ENCODE measurements around the gene PRKCH. TPM values are rescaled to one million over a fixed set of nuclear protein-coding genes. Genes with fewer than 3 reads are reported as not detected.

The PRKCH gene
- total RNA-seq, 1 experiment from 2014 or later: 58.6 TPM

DNA sequence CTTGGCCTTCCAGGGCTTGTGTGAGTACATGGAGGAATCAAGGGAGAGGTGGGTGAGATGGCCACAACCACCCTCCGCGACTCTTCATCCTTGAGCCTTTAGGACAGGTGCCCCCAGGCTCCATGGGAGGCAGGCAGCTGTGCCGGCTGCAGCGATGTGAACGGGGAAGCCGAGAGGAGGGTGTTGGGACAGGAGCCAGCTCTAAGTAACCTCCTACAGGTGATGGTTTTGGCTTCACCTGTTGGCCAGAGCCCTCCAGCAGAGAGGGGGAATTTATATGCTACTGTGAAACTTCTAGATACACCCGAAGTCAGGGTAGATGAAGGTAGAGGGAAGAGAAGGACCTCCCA, 241.8 kb downstream of the PRKCH start:
- in situ Hi-C loops (cut with HindIII; ENCODE audit: low pct_unique_long_range_greater_than_20kb, low sequenced_read_pairs): no loop called here
- no peak for DNase-seq (ENCODE audit: low read depth, low spot score)

DNA sequence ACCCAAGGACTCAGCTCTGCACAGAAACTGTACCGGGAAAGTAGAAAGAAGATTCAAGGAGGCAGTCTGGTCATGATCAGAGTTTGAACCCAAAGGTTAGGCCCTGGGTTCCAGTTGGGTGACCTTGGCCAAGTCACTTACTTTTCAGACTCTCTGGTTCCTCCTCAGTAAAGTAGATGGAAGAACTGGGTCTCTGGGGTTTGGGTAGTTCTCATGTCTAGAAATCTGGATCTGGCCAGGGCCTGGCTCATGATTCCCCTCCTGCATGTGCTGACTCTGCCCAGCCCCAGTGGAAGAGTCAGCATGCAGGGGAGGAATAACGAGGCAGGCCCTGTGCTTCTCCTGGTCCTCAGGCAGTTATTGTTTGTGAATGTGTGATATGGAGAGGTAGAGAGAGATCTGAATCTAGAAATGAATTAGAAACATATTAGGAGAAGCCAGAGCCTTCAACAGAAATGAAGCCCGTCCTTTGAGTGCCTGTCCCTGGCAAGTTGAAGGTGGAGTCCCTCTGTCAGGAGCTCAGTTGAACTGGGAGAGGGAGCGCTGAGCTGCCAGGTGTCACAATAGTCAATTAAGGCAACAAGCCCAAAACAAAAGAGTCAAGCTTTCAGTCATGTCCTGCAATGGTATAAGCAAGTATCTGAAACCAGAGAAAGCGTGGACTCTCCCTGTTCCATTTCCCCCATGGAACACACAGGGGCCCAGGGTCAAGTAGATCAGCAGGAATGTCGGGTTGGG, 242.7 kb downstream of the PRKCH start:
- no peak for DNase-seq (ENCODE audit: low read depth, low spot score)
- in situ Hi-C loops (cut with HindIII; ENCODE audit: low pct_unique_long_range_greater_than_20kb, low sequenced_read_pairs): no loop called here

DNA sequence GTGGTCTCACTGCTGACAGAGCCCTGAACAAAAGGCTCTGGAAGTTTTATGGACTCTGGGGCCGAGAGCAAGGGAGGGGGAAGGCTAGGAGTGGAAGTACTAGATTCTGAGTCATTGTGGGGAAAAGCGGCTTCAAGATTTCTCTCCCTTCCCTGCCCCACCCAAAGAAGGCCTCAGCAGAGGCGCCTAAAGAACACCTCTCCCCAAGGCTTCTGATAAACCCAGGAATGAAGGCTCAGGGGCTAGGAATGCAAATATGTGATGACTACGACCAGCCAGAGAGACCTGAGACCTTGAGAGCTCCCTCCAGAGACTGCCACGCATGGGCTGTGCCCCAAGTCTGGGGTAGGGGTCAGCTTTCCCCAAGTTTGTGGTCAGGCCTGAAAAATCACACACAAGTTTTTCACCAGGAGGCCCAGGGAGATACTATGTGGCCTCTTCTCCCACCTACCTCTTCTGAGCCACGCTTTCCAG, 243.3 kb downstream of the PRKCH start:
- in situ Hi-C loops (cut with HindIII; ENCODE audit: low pct_unique_long_range_greater_than_20kb, low sequenced_read_pairs): no loop called here
- no peak for DNase-seq (ENCODE audit: low read depth, low spot score)

DNA sequence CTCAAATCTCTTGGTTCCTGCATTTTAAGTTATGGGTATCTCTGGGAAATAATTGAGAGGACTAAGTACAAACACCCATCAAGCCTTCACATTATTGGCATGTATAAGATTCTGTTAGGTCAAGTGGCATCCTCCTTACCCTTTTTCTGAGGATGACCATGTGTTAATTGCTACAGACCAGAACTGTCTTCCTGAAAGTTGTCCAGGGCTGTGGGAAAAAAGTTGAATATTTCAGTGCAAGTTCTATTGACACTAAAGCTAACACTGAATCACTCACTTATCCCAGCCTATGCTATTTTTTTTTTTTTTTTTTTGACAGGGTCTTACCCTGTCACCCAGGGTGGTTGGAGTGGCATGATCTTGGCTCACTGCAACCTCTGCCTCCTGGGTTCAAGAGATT, 243.8 kb downstream of the PRKCH start:
- in situ Hi-C loops (cut with HindIII; ENCODE audit: low pct_unique_long_range_greater_than_20kb, low sequenced_read_pairs): no loop called here

DNA sequence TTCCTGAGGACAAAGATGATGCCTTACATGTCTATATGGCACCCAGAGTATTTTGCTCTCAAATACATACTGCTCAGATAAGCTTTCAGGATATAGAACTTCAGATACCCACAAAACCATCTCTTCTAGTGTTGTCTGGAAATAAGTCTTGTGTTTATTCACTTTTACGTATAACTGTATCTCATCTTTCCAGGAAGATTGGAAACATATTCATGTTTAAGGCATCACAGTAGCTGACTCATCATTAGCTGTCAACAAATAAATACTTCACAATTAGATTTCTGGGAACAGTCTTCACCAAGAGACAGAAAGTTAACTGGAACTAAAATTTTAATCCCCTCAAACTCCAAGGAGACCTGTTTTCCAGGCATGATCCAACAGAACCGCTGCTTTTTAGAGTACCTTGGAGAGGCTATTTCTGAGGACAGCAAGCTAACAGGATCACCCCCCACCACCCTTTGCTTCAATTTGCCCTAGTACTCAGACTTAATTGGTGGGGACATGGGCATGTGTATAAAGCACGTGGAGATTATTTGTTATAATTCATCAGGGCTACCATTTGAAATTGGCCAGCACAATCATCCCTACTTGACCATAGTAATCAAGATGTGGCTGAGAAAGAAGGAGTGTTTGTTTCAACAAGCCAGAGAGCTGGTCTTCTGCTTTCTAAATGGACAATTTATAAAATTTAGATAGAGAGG, 244.6 kb downstream of the PRKCH start:
- DNase-seq (ENCODE audit: low read depth, low spot score): no peak
- in situ Hi-C loops (cut with HindIII; ENCODE audit: low pct_unique_long_range_greater_than_20kb, low sequenced_read_pairs): no loop called here

More for the DNA sequence above, 243.8 kb downstream of the PRKCH start:
- no peak for DNase-seq (ENCODE audit: low read depth, low spot score)

DNA sequence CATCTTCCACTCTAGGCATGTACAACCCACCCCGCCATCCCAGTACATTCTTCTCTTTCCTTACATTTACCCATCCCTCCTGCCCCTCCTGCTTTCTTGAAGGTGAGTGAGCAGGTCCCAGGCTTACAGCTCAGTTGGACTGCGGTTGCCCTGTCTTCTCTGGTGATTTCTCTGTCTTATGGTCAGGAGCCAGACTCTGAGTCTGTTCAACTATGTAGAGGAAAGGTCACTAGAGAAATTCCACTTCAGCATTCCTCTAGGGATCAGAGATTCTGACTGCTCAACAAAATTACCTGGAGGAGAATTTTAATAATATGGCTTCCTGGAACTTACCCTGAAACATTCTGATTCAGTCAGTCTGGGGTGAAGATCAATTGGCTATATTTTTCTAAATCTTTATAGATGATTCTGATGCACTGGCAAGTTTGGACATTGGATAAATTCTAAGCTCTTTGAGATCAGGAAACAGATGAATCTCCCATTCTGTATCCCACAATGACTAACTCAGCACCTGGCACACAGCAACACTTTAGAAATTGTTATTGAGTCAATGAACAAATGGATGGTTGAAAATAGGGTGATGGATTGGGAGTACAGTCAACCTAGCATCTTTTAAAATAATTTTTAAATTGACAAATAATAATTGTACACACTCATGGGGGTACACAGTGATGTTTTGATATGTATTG, 245.3 kb downstream of the PRKCH start:
- in situ Hi-C loops (cut with HindIII; ENCODE audit: low pct_unique_long_range_greater_than_20kb, low sequenced_read_pairs): no loop called here
- DNase-seq (ENCODE audit: low read depth, low spot score): no peak

DNA sequence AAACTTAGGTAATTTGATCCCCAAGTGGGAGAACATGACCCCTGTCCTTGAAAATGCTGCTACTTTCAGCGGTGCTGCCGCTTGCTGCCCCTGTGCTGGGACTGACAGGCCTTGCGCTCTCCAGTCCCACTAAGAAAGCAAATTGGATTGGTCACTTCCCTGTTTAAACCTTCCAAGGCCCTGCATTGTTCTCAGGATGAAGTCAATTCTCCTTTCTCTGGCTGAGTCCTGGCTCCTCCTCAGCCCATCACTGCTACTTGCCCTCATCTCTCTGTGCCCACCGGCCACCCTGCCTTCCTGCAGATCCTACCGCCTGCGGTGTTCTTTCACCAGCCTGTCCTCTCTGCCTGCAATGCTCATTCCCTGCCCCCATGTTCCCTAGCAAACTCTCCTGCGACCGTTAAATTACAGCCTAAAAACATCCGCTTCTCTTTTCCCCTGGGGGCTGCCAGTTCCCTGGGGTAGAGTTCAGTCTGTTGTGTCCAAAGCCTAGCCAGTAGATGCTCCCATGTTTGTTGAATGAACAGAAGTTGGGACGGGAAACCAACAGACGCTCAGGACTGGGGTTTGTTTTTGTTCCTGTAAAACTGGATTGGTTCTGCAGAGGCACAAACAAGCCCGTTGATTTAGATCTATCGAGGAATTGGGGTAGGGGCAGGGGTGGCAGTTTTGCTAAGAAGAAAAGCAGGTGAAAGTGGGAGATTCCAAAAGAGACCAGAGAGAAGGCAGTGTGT, 246.6 kb downstream of the PRKCH start:
- no peak for DNase-seq (ENCODE audit: low read depth, low spot score)
- in situ Hi-C loops (cut with HindIII; ENCODE audit: low pct_unique_long_range_greater_than_20kb, low sequenced_read_pairs): no loop called here

DNA sequence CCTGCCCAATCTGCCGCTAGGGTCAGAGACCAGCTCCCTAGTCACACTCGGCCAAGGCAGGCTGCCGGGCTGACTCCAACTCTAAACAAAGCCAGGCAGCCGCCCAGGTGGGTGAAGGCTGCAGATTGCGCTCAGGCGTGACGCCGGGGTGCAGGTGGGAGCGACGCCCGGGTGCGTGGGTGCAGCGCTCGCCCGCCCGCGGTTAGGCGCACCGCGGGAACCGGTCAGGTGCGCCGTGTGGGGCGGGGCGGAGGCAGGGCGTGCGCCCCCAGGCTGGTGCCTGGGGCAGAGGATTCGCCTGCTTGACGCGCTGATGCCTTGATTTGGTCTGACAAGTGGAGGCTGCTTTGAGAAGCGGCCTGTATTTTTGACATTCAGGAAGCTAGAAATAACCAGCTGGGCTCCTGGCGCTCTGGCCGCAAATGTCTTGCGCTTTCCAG, 247.2 kb downstream of the PRKCH start:
- in situ Hi-C loops (cut with HindIII; ENCODE audit: low pct_unique_long_range_greater_than_20kb, low sequenced_read_pairs): no loop called here
- DNase-seq (ENCODE audit: low read depth, low spot score): no peak

DNA sequence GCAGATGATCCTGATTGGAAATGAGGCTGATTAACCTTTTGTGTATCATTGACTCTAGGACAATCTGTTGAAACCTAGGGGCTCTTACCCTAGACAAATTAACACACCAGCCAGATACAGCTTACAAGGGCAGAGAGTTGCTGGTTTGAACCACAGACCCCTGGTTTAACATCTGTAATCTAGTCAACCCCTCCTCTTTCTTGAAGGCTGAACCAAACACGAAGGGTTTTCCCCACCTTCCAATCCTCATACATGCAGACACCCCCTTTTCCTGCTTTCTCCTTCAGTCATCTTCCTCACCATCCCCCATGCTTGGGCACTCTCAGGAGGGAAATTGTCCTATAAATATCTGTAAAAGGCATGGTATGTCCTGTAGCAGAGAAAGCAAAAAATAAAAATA, 247.9 kb downstream of the PRKCH start:
- in situ Hi-C loops (cut with HindIII; ENCODE audit: low pct_unique_long_range_greater_than_20kb, low sequenced_read_pairs): no loop called here
- no peak for DNase-seq (ENCODE audit: low read depth, low spot score)

DNA sequence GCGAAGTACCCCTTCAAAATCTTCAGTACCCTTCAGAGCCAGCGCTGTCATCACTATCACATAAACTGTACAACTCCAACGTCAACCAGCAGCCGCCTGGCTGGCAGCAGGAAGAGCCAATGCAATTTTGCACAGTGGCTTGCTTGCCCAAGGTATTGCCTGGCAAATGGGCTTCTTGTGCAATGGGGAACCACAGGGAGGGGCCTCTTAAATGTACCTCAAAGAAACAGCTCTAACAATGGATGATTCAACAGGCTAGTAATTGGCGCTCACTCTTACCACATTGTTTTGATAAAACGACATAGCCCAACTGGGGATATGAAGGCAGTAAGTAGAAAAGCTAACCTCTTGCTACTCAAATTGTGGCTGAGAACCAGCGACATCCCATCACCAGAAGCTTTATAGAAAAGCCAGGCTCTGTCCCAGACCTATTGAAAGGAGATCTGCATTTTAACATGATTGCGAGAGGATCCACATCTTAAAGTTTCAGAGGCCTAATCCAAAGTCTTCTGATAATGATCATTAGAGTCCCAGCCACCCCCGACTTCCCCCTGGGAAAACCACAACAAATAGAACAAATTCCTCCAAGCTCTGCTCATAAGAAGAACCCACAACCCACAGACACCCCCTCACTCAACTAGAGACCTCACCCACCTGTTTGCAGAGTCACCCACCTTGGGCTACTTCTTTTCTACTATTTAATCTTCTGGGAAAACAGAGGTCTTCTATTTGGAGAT, 248.6 kb downstream of the PRKCH start:
- no peak for DNase-seq (ENCODE audit: low read depth, low spot score)
- in situ Hi-C loops (cut with HindIII; ENCODE audit: low pct_unique_long_range_greater_than_20kb, low sequenced_read_pairs): no loop called here

DNA sequence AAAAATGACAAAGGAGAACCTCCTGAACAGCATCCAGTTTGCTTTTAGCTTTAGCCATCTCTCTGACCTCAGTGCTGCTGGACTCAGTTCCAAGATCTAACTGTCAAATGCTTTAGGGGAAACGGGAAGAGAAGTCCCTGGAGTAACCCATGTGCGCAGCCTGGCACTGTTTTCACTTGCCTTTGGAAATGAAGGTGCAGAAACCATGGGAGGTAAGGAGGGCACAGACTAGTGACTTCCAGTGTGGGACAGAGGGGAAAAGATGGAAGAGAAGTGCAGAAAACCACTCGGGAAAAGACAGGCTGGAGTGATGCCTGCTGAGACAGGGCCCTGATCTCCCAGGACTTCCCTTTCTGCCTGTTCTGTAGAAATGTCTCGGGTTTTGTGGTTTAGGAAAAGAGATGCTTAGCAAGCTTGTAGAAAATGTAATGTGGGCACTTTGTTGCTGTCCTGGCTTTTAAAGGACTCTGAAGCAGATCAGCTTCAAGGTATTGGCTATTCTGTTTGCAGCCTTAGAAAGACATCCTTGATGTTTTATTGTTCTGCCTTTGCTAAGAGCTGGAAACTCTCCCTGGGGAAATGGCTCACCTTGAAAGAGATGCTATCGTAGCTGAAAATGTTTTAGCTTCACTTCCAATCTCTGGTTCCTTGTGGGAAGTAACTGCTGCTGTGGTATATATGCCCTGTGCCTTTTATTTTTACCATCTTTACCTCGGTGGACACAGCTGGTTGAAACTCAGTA, 249.3 kb downstream of the PRKCH start:
- no peak for DNase-seq (ENCODE audit: low read depth, low spot score)
- in situ Hi-C loops (cut with HindIII; ENCODE audit: low pct_unique_long_range_greater_than_20kb, low sequenced_read_pairs): no loop called here

DNA sequence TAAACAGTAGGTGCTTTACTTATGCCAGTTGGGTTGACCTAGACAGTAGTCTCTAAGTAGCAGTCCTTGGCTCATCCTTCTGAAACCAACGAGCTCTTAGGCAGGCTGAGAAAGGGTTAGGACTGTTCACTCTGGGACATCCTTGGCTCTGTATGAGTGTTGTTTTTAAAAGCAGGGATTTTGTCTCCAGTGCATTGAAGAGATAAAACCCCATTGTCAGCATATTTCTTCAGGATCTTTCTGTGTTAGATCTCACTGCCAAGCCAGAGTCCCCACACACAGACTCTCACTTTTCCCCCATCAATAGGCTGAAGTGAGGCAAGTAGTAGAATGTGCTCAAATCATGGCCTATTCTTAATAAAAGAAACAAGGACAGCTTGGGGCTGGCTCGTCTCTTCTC, 250.5 kb downstream of the PRKCH start:
- in situ Hi-C loops (cut with HindIII; ENCODE audit: low pct_unique_long_range_greater_than_20kb, low sequenced_read_pairs): no loop called here
- DNase-seq (ENCODE audit: low read depth, low spot score): no peak

DNA sequence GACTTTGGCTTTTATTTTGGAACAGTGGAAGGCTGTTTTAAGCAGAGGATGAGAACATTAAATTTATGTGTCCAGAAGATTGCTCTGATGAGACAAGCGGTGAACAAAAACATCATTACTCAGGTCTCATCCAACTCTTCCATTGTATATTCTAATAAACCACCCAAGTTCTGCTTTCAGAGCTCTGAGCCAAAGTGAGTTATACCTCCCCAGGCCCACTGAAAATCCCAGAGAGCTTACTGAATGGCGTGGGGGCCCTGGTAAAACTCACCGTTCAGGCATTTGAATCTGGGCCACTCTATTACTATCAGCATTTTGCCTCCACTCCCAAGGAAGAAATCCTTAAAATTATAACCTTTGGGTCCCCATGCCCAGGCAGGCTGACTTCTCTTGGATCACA, 251.9 kb downstream of the PRKCH start:
- in situ Hi-C loops (cut with HindIII; ENCODE audit: low pct_unique_long_range_greater_than_20kb, low sequenced_read_pairs): no loop called here
- DNase-seq (ENCODE audit: low read depth, low spot score): no peak

DNA sequence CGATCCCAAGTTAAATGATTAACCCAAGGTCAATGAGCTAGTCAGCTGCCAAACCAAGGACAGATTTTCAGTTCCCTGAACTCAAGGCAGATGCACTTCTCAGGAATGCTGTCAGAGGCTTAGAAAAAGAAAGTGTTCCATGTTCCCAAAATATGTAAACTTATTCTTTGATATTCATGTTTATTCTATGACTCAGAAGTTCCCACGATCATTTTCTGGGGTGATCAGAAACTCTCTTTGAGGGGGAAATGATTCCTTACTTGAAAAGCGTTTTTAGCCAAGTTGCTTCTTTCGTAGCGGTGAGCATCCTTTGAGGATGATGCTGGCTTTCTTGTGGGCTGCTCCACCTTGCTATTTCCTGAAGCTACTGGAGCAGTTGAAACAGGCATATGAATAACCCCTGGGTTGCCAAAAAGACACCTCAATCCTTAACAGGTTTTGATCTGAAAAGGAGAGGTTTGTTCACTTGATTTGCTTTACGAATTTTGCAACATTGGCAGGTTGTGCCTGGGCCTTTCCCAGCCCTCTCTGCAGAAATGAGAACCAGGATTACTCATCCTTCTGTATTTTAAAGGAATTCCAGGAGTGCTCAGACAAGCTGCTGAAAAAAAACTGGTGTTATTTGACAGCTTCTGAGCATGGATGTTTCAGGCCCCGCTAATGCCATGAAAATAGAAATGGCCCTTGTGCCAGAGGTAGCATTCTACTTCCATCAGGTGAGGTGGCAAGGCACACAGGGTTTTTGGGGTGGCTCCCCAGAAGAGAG, 252.6 kb downstream of the PRKCH start:
- in situ Hi-C loops (cut with HindIII; ENCODE audit: low pct_unique_long_range_greater_than_20kb, low sequenced_read_pairs): no loop called here
- DNase-seq (ENCODE audit: low read depth, low spot score): no peak

DNA sequence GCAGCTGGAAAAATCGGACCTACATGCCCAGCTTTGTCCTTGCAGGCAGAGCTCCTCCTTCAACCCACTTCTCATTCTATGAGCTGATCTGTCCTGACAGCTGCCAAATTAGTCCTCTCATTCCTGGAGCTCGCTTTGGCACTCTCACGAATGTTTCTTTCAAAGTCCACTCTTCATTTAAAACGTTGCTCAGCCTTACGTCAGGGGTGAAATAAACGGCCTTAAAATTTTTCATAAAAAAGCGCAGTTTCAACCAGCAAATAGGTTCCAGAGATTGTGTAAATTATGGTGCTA, 253.1 kb downstream of the PRKCH start:
- in situ Hi-C loops (cut with HindIII; ENCODE audit: low pct_unique_long_range_greater_than_20kb, low sequenced_read_pairs): no loop called here
- DNase-seq (ENCODE audit: low read depth, low spot score): no peak

DNA sequence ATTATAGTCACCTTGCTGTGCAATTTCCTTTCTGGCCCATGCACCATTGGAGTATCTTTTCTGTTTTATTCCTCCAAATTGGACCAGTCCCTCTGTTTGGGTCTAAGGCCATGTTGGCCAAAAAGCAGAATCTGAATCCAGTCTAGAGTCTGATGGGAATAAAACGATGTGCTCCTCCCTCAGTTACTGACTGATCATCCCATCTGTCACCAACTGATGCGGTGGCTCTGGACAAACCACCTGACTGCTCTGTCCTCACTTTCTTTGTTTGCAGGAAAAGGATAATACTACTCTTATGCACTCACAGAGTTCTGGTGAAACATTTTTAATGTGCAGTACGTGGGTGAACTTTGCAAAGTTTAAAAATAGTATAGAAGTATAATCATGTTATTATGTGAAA, 253.7 kb downstream of the PRKCH start:
- no peak for DNase-seq (ENCODE audit: low read depth, low spot score)
- in situ Hi-C loops (cut with HindIII; ENCODE audit: low pct_unique_long_range_greater_than_20kb, low sequenced_read_pairs): no loop called here
